ENCODE data around the gene PRICKLE3. TPM values are rescaled to one million over a fixed set of nuclear protein-coding genes. Genes with fewer than 3 reads are reported as not detected.

PRICKLE3 gene
- total RNA-seq (2022; extraction: Qiagen RNA extraction), result 12.4 to 18.2 TPM (median 17.1 TPM) in 5 replicates

GRCh38 chrX:49186125-49187027, at the start of gene PRICKLE3:
PRICKLE3 (minus strand) TSS chrX:49186373; CDS start chrX:49186297, 76 bp downstream.

GRCh38 chrX:49233176-49233575, 47.0 kb upstream of the PRICKLE3 start, which contains the start of gene CACNA1F:
CACNA1F (minus strand) TSS chrX:49233340; CDS start chrX:49233309, 31 bp downstream.

GRCh38 chrX:49199906-49200771, 14.0 kb upstream of the PRICKLE3 start, which contains the start of gene SYP:
SYP (minus strand) TSS chrX:49200193; CDS start chrX:49200186, 7 bp downstream.

GRCh38 chrX:49171752-49172279, 14.4 kb downstream of the PRICKLE3 start, which contains the start of gene PLP2:
PLP2 (plus strand) TSS chrX:49171898; CDS start chrX:49172001, 103 bp downstream.

GRCh38 chrX:49162620-49163019, 23.6 kb downstream of the PRICKLE3 start, which contains the start of gene MAGIX:
MAGIX (plus strand) TSS chrX:49162758; CDS start chrX:49162890, 132 bp downstream.

Other genes with a start within 250 kb of the PRICKLE3 start
- 60.5 to 66.4 TPM (median 64.7 TPM) in 5 replicates for gene OTUD5, start 228.8 kb downstream of the PRICKLE3 start, total RNA-seq (2022; extraction: Qiagen RNA extraction)
- gene KCND1, start 214.5 kb downstream of the PRICKLE3 start, total RNA-seq (2022; extraction: Qiagen RNA extraction), result 0.80 to 1.4 TPM (median 0.96 TPM) in 5 replicates
- gene GRIPAP1, start 184.1 kb downstream of the PRICKLE3 start, total RNA-seq (2022; extraction: Qiagen RNA extraction), result 17.3 to 20.9 TPM (median 19.0 TPM) in 5 replicates
- gene TFE3, start 143.0 kb downstream of the PRICKLE3 start, total RNA-seq (2022; extraction: Qiagen RNA extraction), result 41.8 to 52.7 TPM (median 51.5 TPM) in 5 replicates
- 2.7 to 3.9 TPM (median 3.2 TPM) in 5 replicates for gene CCDC120, start 127.4 kb downstream of the PRICKLE3 start, total RNA-seq (2022; extraction: Qiagen RNA extraction)
- 35.6 to 45.6 TPM (median 42.4 TPM) in 5 replicates for gene PRAF2, start 112.4 kb downstream of the PRICKLE3 start, total RNA-seq (2022; extraction: Qiagen RNA extraction)
- gene WDR45, start 106.5 kb downstream of the PRICKLE3 start, total RNA-seq (2022; extraction: Qiagen RNA extraction), result 54.9 to 60.6 TPM (median 57.5 TPM) in 5 replicates
- 21.6 to 24.3 TPM (median 22.5 TPM) in 5 replicates for gene GPKOW, start 62.6 kb downstream of the PRICKLE3 start, total RNA-seq (2022; extraction: Qiagen RNA extraction)
- 2.3 to 3.5 TPM (median 3.2 TPM) in 5 replicates for gene MAGIX, start 23.6 kb downstream of the PRICKLE3 start, total RNA-seq (2022; extraction: Qiagen RNA extraction)
- gene PLP2, start 14.5 kb downstream of the PRICKLE3 start, total RNA-seq (2022; extraction: Qiagen RNA extraction), result 366 to 455 TPM (median 433 TPM) in 5 replicates
- 2.1 to 2.8 TPM (median 2.4 TPM) in 5 replicates for gene SYP, start 13.8 kb upstream of the PRICKLE3 start, total RNA-seq (2022; extraction: Qiagen RNA extraction)
- gene CACNA1F, start 47.0 kb upstream of the PRICKLE3 start, total RNA-seq (2022; extraction: Qiagen RNA extraction), result not detected in 5 replicates
- 12.2 to 15.7 TPM (median 14.1 TPM) in 5 replicates for gene CCDC22, start 49.1 kb upstream of the PRICKLE3 start, total RNA-seq (2022; extraction: Qiagen RNA extraction)
- gene FOXP3, start 78.3 kb upstream of the PRICKLE3 start, total RNA-seq (2022; extraction: Qiagen RNA extraction), result 0.12 to 0.19 TPM (median 0.14 TPM) in 5 replicates
- 1.4 to 4.1 TPM (median 2.8 TPM) in 5 replicates for gene PPP1R3F, start 83.4 kb upstream of the PRICKLE3 start, total RNA-seq (2022; extraction: Qiagen RNA extraction)
- gene GAGE10, start 117.3 kb upstream of the PRICKLE3 start, total RNA-seq (2022; extraction: Qiagen RNA extraction), result not detected in 5 replicates
- not detected in 5 replicates for gene GAGE12J, start 135.7 kb upstream of the PRICKLE3 start, total RNA-seq (2022; extraction: Qiagen RNA extraction)
- gene GAGE13, start 145.2 kb upstream of the PRICKLE3 start, total RNA-seq (2022; extraction: Qiagen RNA extraction), result not detected in 5 replicates